SH-SY5Y (cell line): ENCODE data around the gene MEIOB.

ENCODE experiments used
- GATA2 ChIP-seq: IDR thresholded peaks from 2 replicates; pipeline ENCODE4 v1.6.1; 2011; ENCODE audit warnings: mild to moderate bottlenecking, low read depth, low read length
- GATA3 ChIP-seq: IDR thresholded peaks from 2 replicates; pipeline ENCODE4 v1.6.1; 2011; ENCODE audit warnings: low read depth, mild to moderate bottlenecking, low read length, moderate library complexity

Gene MEIOB

GRCh38 chr16:1871974-1872635, at the start of gene MEIOB:
MEIOB (minus strand) TSS chr16:1872164; CDS start chr16:1868175, 3,989 bp downstream.
- TF ChIP-seq GATA2 (no peak), GATA3 (no peak)

- TF ChIP-seq GATA3, result no peak
- TF ChIP-seq GATA2, result no peak
Observed at GRCh38 chr16:1920727-1921171, 48.8 kb upstream of the MEIOB start.

- TF ChIP-seq GATA2 (no peak), GATA3 (no peak)
Observed at GRCh38 chr16:1919327-1919998, 47.5 kb upstream of the MEIOB start.

GRCh38 chr16:1918351-1919326, 46.7 kb upstream of the MEIOB start, which contains the start of gene HS3ST6:
HS3ST6 (minus strand) TSS chr16:1918415; CDS start chr16:1918323, 92 bp downstream.
- TF ChIP-seq GATA2 (no peak), GATA3 (no peak)

- no peak for TF ChIP-seq GATA3
- TF ChIP-seq GATA2, result no peak
Observed at GRCh38 chr16:1917665-1918350, 45.8 kb upstream of the MEIOB start.

- TF ChIP-seq GATA2 (no peak), GATA3 (no peak)
Observed at GRCh38 chr16:1917056-1917664, 45.2 kb upstream of the MEIOB start.

GRCh38 chr16:1916640-1916990, 44.7 kb upstream of the MEIOB start:
- TF ChIP-seq GATA3 (no peak), GATA2 (no peak)

- TF ChIP-seq GATA3 (no peak), GATA2 (no peak)
Observed at GRCh38 chr16:1915732-1916639, 44.0 kb upstream of the MEIOB start.

GRCh38 chr16:1914988-1915387, 43.0 kb upstream of the MEIOB start:
- TF ChIP-seq GATA3, result no peak
- no peak for TF ChIP-seq GATA2

GRCh38 chr16:1914084-1914608, 42.2 kb upstream of the MEIOB start:
- TF ChIP-seq GATA2 (no peak), GATA3 (no peak)

GRCh38 chr16:1913327-1914083, 41.5 kb upstream of the MEIOB start:
- TF ChIP-seq GATA3, result no peak
- no peak for TF ChIP-seq GATA2

- no peak for TF ChIP-seq GATA3
- TF ChIP-seq GATA2, result no peak
Observed at GRCh38 chr16:1912215-1912543, 40.2 kb upstream of the MEIOB start.

- TF ChIP-seq GATA2 (no peak), GATA3 (no peak)
Observed at GRCh38 chr16:1911467-1912214, 39.7 kb upstream of the MEIOB start.
